HepG2 (cell line): ENCODE measurements around the gene HABP4.

ENCODE experiments used
- ATF6 ChIP-seq: sonication (generic); formaldehyde crosslinking; conservative IDR thresholded peaks from 2 replicates; pipeline ENCODE4 v1.4.0; 2020; ENCODE audit warnings: missing genetic modification reagents
- CREB1 ChIP-seq, 2 experiments: fragments of 450-650 bp in 1 of 2; IDR thresholded peaks; 2 replicates each; pipeline ENCODE4 v1.6.1; 2016 to 2017; ENCODE audit warnings: control low read depth in 1 of 2, mild to moderate bottlenecking in 1 of 2, missing compliant biosample characterization in 1 of 2, missing genetic modification characterization in 1 of 2
- ZNF18 ChIP-seq: sonication (generic); formaldehyde crosslinking; IDR thresholded peaks from 2 replicates; pipeline ENCODE4 v1.8.0; 2022; ENCODE audit warnings: mild to moderate bottlenecking, missing genetic modification reagents; ENCODE audit not compliant: insufficient replicate concordance

GRCh38 chr9:96508227-96508940 lies 58.4 kb downstream of the HABP4 start:
- TF ChIP-seq ATF6 (CRISPR knock-in tag) (no peak), CREB1 (IDR thresholded peaks at IDR 0.05) (no peak), CREB1 (CRISPR knock-in tag; IDR thresholded peaks at IDR 0.05) (no peak), ZNF18 (CRISPR knock-in tag) (no peak)
